C4-2B (cell line): ENCODE measurements around the gene MLC1.

ENCODE experiments used
- H3K27ac ChIP-seq: fragments of 450-650 bp; 2 replicates; pipeline ENCODE4 v1.5.1; 2017
- ZFX ChIP-seq: fragments of 450-650 bp; IDR thresholded peaks from 2 replicates; pipeline ENCODE4 v1.6.1; 2017
- TF ChIP-seq, protein P1 (sequence below): fragments of 450-650 bp; conservative IDR thresholded peaks from 2 replicates; pipeline ENCODE4 v1.5.1; 2017; ENCODE audit warnings: mild to moderate bottlenecking

MLC1 gene

DNA sequence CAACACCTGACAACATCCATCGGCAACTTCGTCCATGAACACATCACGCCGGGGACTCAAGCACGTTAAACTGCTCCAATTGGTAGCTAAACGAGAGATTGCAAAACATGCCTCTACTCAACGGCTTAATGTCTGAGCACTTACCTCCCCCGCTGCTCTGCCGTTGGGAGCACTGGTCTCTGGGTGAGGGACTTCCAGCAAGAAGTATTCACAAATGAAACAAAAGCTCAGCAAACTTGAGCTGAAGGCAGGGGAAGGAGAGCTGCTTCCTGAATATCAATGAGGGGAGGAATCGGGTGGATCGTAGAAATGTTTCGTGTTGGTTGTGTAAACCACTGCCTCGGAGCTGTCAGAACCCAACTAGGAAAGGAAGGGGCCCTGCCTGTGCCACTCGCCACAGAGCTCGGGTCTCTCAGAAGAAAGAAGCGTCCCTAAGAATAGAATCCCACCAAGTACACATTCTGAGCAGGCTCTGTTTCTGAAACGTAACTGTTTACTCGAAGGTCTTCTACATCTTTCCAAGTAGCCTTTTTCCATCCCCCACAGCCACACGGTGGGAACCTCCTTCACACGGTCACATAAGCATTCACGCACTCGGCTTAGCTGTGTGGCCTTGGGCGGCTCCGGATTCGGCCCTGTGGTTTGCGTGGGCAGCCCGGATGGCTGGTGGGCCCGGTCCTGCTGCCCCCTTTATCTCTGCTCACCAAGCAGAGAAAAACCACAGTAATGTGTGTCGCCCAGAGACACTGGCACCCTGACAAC is at the start of gene MLC1:
Gene MLC1, minus strand, starts transcription at position 216 of the 762 bp plus-strand sequence. CDS start 524 bp downstream, outside the sequence.
- H3K27ac ChIP-seq, result no peak within 1 kb of the TSS

DNA sequence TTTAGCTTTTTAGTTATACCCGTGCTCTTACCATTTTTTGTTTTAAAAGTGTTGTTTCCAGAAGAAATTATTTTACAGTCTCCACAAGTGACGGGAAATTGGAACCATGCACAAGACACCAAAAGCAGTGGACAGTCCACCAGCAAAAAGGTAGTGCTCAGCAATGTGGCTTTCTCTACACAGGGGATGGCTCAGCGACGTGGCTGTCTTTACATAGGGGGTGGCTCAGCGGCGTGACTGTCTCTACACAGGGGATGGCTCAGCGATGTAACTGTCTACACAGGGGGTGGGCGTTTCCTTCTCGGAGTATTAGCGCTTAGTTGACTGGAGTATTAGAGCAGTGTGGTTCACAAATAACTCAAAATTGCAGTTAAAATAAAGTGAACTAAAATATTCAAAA is 49.3 kb upstream of the MLC1 start:
- TF ChIP-seq, protein P1, sequence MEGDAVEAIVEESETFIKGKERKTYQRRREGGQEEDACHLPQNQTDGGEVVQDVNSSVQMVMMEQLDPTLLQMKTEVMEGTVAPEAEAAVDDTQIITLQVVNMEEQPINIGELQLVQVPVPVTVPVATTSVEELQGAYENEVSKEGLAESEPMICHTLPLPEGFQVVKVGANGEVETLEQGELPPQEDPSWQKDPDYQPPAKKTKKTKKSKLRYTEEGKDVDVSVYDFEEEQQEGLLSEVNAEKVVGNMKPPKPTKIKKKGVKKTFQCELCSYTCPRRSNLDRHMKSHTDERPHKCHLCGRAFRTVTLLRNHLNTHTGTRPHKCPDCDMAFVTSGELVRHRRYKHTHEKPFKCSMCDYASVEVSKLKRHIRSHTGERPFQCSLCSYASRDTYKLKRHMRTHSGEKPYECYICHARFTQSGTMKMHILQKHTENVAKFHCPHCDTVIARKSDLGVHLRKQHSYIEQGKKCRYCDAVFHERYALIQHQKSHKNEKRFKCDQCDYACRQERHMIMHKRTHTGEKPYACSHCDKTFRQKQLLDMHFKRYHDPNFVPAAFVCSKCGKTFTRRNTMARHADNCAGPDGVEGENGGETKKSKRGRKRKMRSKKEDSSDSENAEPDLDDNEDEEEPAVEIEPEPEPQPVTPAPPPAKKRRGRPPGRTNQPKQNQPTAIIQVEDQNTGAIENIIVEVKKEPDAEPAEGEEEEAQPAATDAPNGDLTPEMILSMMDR, result no peak
- no peak for TF ChIP-seq ZFX
- no peak overlapping the region for H3K27ac ChIP-seq

More for the DNA sequence above, at the start of gene MLC1:
- no peak for TF ChIP-seq ZFX
- TF ChIP-seq, protein P1, result no peak

- no peak overlapping the region for H3K27ac ChIP-seq
- TF ChIP-seq ZFX, result no peak
- TF ChIP-seq, protein P1, result no peak
Measured at GRCh38 chr22:50131894-50132293, 46.7 kb upstream of the MLC1 start.

GRCh38 chr22:50129121-50129736 is 44.0 kb upstream of the MLC1 start:
- H3K27ac ChIP-seq, result no peak overlapping the region
- TF ChIP-seq, protein P1, result no peak
- no peak for TF ChIP-seq ZFX

GRCh38 chr22:50125029-50125428 is 39.8 kb upstream of the MLC1 start:
- H3K27ac ChIP-seq, result no peak overlapping the region
- TF ChIP-seq ZFX, result no peak
- TF ChIP-seq, protein P1, result no peak

- TF ChIP-seq, protein P1, result no peak
- TF ChIP-seq ZFX, result no peak
Measured at GRCh38 chr22:50123119-50123518, 37.9 kb upstream of the MLC1 start.

GRCh38 chr22:50121202-50121740 is 36.0 kb upstream of the MLC1 start:
- TF ChIP-seq, protein P1, result no peak
- no peak overlapping the region for H3K27ac ChIP-seq

More at GRCh38 chr22:50123119-50123518, 37.9 kb upstream of the MLC1 start:
- H3K27ac ChIP-seq, result no peak overlapping the region
